ENCODE results near the gene PLAAT4.
A peak's percentile ranks its signal among the peaks of the same experiment; 100 is the strongest.

PLAAT4 gene

DNA sequence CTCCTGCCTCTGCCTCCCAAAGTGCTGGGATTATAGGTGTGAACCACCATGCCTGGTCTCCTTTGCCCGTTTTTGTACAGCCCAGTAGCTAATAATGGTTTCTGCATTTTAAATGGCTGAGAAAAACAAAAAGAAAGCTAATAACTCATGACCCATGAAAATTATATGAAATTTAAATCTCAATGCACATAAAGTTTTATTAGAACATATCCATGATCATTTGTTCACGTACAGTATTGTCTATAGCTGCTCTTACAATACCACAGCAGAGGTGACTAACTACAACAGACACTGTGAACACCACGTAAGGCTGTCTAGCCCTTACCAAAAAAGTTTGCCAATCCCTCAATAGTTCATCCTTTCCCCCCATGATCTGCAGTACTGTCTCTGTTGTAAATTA is 33.0 kb downstream of the PLAAT4 start:
- TF ChIP-seq CTCF (IDR thresholded peaks at IDR 0.05; ENCODE audit: borderline replicate concordance, extremely low read depth, low read length, poor library complexity, severe bottlenecking): no peak
- TF ChIP-seq EZH2 (IDR thresholded peaks at IDR 0.05; ENCODE audit: borderline replicate concordance, low read depth, low read length, severe bottlenecking): no peak
- Histone ChIP-seq H3K4me3 (ENCODE audit: low read depth in 1 of 2, low read length in 2 of 2) (no peak overlapping the region), H4K20me1 (ENCODE audit: insufficient read depth, low read length) (no peaks in the 10 kb centered on the region), H3K9ac (ENCODE audit: low read depth, low read length) (no peak overlapping the region), H3K79me2 (ENCODE audit: insufficient read depth, low read length) (no peaks in the 10 kb centered on the region), H3K36me3 (ENCODE audit: insufficient read depth, low read length) (no peaks in the 10 kb centered on the region), H3K4me2 (ENCODE audit: insufficient read depth, low read length) (no peak overlapping the region), H3K4me1 (ENCODE audit: insufficient read depth, low read length) (peaks cover 10% of the 10 kb centered on the region), H2AFZ (ENCODE audit: low read depth, low read length) (no peak overlapping the region), H3K9me3 (ENCODE audit: insufficient read depth, low read length, severe bottlenecking) (no peaks in the 10 kb centered on the region), H3K27me3 (ENCODE audit: insufficient read depth, low read length, poor library complexity) (no peaks in the 10 kb centered on the region), H3K27ac (ENCODE audit: low read length) (no peak overlapping the region)
- ATAC-seq (ENCODE audit: insufficient read depth, low read depth) (no peak), DNase-seq (no peak)

DNA sequence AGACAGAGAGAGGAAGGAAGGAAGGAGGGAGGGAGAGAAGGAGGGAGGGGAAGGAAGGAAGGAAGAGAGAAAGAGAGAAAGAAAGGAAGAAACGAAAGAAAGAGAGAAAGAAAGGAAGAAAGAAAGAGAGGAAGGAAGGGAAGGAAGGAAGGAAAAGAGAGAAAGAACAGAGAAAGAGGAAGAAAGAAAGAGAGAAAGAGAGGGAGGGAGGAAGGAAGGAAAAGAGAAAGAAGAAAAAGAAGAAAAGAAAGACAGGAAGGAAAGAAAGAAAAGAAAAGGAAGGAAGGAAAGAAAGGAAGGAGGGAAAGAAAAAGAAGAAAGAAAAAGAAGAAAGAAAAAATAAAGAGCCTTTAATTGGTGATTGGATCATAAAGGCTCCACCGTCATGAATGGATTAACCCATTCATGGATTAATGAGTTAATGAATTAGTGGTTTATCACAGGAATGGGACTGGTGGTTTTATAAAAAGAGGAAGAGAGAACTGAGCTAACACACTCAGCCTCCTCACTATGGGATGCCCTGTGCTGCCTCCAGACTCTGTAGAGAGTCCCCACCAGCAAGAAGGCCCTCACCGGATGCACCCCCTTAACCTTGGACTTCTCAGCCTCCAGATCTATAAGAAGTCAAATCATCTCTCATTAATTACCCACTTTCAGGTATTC is 35.5 kb downstream of the PLAAT4 start:
- Histone ChIP-seq H3K9ac (ENCODE audit: low read depth, low read length) (no peak overlapping the region), H3K36me3 (ENCODE audit: insufficient read depth, low read length) (no peaks in the 10 kb centered on the region), H3K27ac (ENCODE audit: low read length) (no peak overlapping the region), H3K9me3 (ENCODE audit: insufficient read depth, low read length, severe bottlenecking) (no peaks in the 10 kb centered on the region), H3K4me2 (ENCODE audit: insufficient read depth, low read length) (no peak overlapping the region), H4K20me1 (ENCODE audit: insufficient read depth, low read length) (no peaks in the 10 kb centered on the region), H2AFZ (ENCODE audit: low read depth, low read length) (no peak overlapping the region), H3K4me3 (ENCODE audit: low read depth in 1 of 2, low read length in 2 of 2) (no peak overlapping the region), H3K4me1 (ENCODE audit: insufficient read depth, low read length) (peaks cover 18% of the 10 kb centered on the region), H3K27me3 (ENCODE audit: insufficient read depth, low read length, poor library complexity) (no peaks in the 10 kb centered on the region), H3K79me2 (ENCODE audit: insufficient read depth, low read length) (no peaks in the 10 kb centered on the region)
- ATAC-seq (ENCODE audit: insufficient read depth, low read depth) (no peak), DNase-seq (no peak)
- TF ChIP-seq CTCF (IDR thresholded peaks at IDR 0.05; ENCODE audit: borderline replicate concordance, extremely low read depth, low read length, poor library complexity, severe bottlenecking) (no peak), EZH2 (IDR thresholded peaks at IDR 0.05; ENCODE audit: borderline replicate concordance, low read depth, low read length, severe bottlenecking) (no peak)

DNA sequence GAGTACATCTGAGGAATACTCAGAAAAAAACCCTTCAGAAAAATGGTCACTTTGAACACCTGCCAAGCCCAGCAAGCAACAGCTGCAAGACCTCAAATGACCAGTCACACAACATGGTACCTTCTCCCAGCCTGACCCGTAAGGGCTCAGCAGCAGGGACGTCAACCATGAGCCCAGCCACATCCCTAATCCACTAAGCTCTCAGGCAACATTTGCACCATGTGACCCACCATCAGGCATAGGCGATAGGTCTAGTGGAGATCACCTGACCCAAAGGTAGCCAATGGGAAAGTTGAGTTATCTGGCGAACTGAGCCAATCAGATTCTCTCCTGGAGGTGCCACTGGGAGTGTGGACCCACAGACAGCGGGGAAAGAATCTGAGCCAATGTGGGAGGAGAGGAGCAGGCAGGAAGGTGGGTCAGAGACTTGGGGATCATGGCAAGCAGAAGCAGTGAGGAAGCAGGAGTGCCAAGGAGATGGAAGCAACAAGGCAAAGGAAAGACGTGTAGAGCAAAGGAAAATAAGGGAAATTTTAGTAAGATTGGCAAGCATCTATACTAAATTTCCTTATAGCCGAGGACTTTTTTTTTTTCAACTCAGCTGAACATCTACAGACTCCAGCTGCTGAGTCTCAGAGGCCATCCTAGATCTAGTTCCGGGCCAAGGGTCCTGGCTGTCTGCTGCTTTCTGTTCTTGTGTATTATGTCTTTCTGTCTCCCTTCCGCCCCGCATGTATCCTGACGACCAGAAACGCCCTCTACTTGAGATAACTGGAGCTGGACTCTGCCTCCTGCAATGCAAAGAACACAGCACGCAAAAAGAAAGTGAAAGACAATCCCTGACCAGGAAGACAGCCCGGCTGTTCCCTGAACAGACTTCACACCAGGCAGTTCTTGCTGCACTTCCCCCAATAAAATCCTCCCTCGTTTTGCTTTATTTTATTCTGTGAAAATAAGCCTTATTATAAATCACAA is 37.6 kb downstream of the PLAAT4 start:
- peak overlapping the region; percentile 69 for H3K4me2 ChIP-seq (ENCODE audit: insufficient read depth, low read length)
- TF ChIP-seq EZH2 (IDR thresholded peaks at IDR 0.05; ENCODE audit: borderline replicate concordance, low read depth, low read length, severe bottlenecking) (no peak), CTCF (IDR thresholded peaks at IDR 0.05; ENCODE audit: borderline replicate concordance, extremely low read depth, low read length, poor library complexity, severe bottlenecking) (peak; percentile 61)
- peak; percentile 95 for ATAC-seq (ENCODE audit: insufficient read depth, low read depth)

More for the DNA sequence above, 37.6 kb downstream of the PLAAT4 start:
- DNase-seq: peak; percentile 82
- Histone ChIP-seq H3K36me3 (ENCODE audit: insufficient read depth, low read length) (no peaks in the 10 kb centered on the region), H3K9me3 (ENCODE audit: insufficient read depth, low read length, severe bottlenecking) (no peaks in the 10 kb centered on the region), H2AFZ (ENCODE audit: low read depth, low read length) (peak overlapping the region; percentile 91), H3K9ac (ENCODE audit: low read depth, low read length) (peak overlapping the region; percentile 47), H3K4me1 (ENCODE audit: insufficient read depth, low read length) (peaks cover 18% of the 10 kb centered on the region), H3K27me3 (ENCODE audit: insufficient read depth, low read length, poor library complexity) (no peaks in the 10 kb centered on the region), H4K20me1 (ENCODE audit: insufficient read depth, low read length) (no peaks in the 10 kb centered on the region), H3K79me2 (ENCODE audit: insufficient read depth, low read length) (no peaks in the 10 kb centered on the region), H3K27ac (ENCODE audit: low read length) (peak overlapping the region; percentile 77), H3K4me3 (ENCODE audit: low read depth in 1 of 2, low read length in 2 of 2) (peak overlapping the region in 1 of 2 experiments; percentile 55; a peak in 3 of 4 replicates)
